Muscle of arm (tissue), 14 donors: ENCODE measurements around the gene ZNF615. TPM values are rescaled to one million over a fixed set of nuclear protein-coding genes. Genes with fewer than 3 reads are reported as not detected.
"Not testable (repeated sequence)": the region's sequence is repeated elsewhere in the genome, so short reads cannot be mapped to it uniquely, and the experiment has no call there.

Source experiments
- DNase-seq: peaks from one replicate; pipeline ENCODE4 v3.0.0-alpha.2; 2013
- long read RNA-seq, 11 donors: transcript quantifications; one replicate each; lab custom pipeline, GENCODE V29; 2026
- polyA plus RNA-seq, 12 donors: library from polyadenylated mRNA; unstranded; fragments of 120-200 nt; gene quantifications; one replicate each; pipeline ENCODE4 v1.2.1, GENCODE V29; 2013; ENCODE audit not compliant: insufficient read length in 12 of 12

Gene ZNF615
- 10 to 100 TPM in 9 of 12 donors, 1 to 10 TPM in 2, not detected in 1; 8.0 to 13.8 (median 11.3) TPM for polyA plus RNA-seq
- long read RNA-seq, donor 1, partial matches to known transcripts = 0 of 2 reads
- long read RNA-seq, donor 1, other reads (novel, unspliced or antisense) = 0 of 2 reads
- long read RNA-seq, donor 2, partial matches to known transcripts = 0 of 1 reads
- long read RNA-seq, donor 2, other reads (novel, unspliced or antisense) = 0 of 1 reads
- long read RNA-seq, donor 3 = 0 reads
- long read RNA-seq, donor 4, full-length matches to known transcripts = 1 of 1 reads
- long read RNA-seq, donor 4, partial matches to known transcripts = 0 of 1 reads
- long read RNA-seq, donor 4, other reads (novel, unspliced or antisense) = 0 of 1 reads
- long read RNA-seq, donor 5, full-length matches to known transcripts = 2 of 2 reads
- long read RNA-seq, donor 5, partial matches to known transcripts = 0 of 2 reads
- long read RNA-seq, donor 5, other reads (novel, unspliced or antisense) = 0 of 2 reads
- long read RNA-seq, donor 6 = 0 reads
- long read RNA-seq, donor 7, full-length matches to known transcripts = 1 of 1 reads
- long read RNA-seq, donor 7, partial matches to known transcripts = 0 of 1 reads
- long read RNA-seq, donor 7, other reads (novel, unspliced or antisense) = 0 of 1 reads
- long read RNA-seq, donor 8, partial matches to known transcripts = 0 of 1 reads
- long read RNA-seq, donor 8, other reads (novel, unspliced or antisense) = 0 of 1 reads
- long read RNA-seq, donor 9, partial matches to known transcripts = 0 of 1 reads
- long read RNA-seq, donor 9, other reads (novel, unspliced or antisense) = 0 of 1 reads
- long read RNA-seq, donor 10, full-length matches to known transcripts = 6 of 6 reads
- long read RNA-seq, donor 10, partial matches to known transcripts = 0 of 6 reads
- long read RNA-seq, donor 10, other reads (novel, unspliced or antisense) = 0 of 6 reads
- long read RNA-seq, donor 11, partial matches to known transcripts = 0 of 1 reads
- long read RNA-seq, donor 11, other reads (novel, unspliced or antisense) = 0 of 1 reads

DNA sequence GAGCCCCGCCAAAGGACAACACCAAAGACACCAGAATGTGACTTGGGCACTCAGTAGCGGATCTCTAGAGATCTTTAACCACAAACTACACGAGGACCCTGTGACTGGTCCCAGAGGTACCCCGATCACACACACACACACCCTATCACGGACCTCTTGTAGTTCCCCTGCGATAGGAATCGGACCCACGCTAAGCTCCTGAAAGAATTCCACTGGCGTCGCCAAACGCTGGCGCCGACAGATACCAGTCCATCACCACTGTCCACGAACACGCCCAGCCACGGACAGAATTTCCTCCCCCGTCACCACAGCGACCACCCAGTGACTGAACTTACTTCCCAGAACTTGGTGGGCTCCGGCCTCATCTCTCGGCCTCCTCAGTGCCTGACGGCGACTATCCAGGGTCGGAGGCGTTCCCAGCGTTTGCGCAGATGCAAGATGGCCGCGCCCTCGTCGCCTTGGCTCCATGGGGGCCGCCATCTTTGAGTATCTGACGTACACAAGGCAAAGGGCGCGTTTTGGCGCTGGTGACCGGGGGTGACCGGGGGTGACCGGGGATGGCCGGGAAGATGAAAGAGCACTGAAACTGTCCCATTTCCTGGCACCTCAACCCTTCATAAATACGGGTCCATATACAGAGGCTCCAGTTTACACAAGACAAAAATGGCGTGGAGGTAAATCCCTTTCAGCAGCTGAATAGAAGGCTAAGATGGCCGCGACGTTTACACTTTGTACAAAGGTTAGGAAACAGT lies at the start of gene ZNF615:
TSS of gene ZNF615 (minus strand) at position 406 of the 752 bp plus-strand sequence. CDS start 4,500 bp downstream, outside the sequence.
- DNase-seq = peak; percentile 96

DNA sequence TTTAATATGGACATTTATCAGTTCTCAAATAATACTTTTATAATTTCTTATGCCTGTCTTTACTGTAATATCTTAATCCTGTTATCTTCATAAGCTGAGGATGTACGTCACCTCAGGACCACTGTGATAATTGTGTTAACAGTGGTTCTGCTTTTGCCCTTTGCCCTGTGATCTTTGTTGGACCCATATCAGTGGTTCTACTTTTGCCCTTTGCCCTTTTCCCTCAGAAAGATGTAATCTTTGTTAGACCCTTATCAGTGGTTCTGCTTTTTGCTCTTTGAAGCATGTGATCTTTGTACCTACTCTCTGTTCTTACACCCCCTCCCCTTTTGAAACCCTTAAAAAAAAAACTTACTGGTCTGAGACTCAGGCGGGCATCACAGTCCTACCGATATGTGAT lies 48.5 kb upstream of the ZNF615 start:
- not testable (repeated sequence) for DNase-seq

- DNase-seq = not testable (repeated sequence)
These were observed 43.7 kb upstream of the ZNF615 start for GRCh38 chr19:52051736-52052135.

GRCh38 chr19:52048555-52049501 lies 40.8 kb upstream of the ZNF615 start, which contains the start of gene ZNF432:
Gene ZNF432, minus strand, starts transcription at chr19:52048838. Its CDS starts 1,970 bp downstream, at chr19:52046868.
- DNase-seq = peak; percentile 98

DNA sequence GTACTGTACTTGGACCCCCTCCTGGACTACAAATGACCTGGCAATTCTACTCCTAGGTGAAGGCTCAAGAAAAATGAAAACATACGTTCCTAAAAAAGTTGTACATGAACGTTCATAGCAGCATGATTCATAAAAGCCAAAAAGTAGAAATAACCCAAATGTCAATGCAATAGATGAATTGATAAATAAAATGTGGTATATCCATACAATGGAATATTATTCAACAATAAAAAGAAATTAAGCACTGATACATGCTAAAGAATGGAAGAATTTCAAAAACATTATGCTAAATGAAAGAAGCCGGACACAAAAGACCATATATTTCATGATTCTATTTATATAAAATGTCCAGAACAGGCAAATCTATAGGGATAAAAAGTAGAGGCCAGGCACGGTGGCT lies 31.2 kb upstream of the ZNF615 start:
- DNase-seq = no peak

DNA sequence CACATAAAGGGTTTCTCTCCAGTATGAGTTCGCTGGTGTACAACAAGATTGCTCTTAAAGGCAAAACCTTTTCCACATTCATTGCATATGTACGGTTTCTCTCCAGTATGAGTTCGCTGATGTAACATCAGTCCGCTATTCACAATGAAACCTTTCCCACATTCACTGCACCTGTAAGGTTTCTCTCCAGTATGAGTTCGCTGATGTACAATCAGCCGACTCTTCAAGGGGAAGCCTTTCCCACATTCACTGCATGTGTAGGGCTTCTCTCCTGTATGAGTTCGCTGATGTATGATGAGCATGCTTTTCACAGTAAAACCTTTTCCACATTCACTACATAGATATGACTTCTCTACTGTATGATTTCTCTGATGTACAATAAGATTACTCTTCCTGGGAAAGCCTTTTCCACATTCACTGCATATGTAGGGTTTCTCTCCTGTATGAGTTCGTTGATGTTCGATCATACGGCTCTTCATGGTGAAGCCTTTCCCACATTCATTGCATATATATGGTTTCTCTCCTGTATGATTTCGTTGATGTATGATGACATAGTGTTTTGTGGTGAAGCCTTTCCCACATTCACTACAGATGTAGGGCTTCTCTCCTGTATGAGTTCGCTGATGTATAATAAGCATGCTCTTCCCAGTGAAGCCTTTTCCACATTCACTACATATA lies 26.2 kb upstream of the ZNF615 start:
- no peak for DNase-seq

- no peak for DNase-seq
These were observed 20.7 kb upstream of the ZNF615 start for GRCh38 chr19:52028780-52029123.

- peak; percentile 93 for DNase-seq
These were observed 20.2 kb upstream of the ZNF615 start, which contains the start of gene ZNF614 for GRCh38 chr19:52028027-52028779. Gene ZNF614, minus strand, starts transcription at chr19:52028379. Its CDS starts 2,634 bp downstream, at chr19:52025745.

- not testable (repeated sequence) for DNase-seq
These were observed 18.4 kb upstream of the ZNF615 start for GRCh38 chr19:52026255-52026990.

DNA sequence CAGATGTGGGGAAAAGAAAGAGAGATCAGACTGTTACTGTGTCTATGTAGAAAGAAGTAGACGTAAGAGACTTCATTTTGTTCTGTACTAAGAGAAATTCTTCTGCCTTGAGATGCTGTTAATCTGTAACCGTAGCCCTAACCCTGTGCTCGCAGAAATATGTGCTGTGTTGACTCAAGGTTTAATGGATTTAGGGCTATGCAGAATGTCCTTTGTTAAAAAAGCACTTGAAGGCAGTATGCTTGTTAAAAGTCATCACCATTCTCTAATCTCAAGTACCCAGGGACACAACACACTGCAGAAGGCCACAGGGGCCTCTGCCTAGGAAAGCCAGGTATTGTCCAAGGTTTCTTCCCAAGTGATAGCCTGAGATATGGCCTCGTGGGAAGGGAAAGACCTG lies 16.5 kb upstream of the ZNF615 start:
- DNase-seq = not testable (repeated sequence)

- no peak for DNase-seq
These were observed 14.2 kb upstream of the ZNF615 start for GRCh38 chr19:52022193-52022592.

GRCh38 chr19:52020506-52020905 lies 12.5 kb upstream of the ZNF615 start:
- DNase-seq = no peak

GRCh38 chr19:52010674-52011073 lies 2.7 kb upstream of the ZNF615 start:
- DNase-seq = no peak

- peak; percentile 19 for DNase-seq
These were observed 583 bp downstream of the ZNF615 start for GRCh38 chr19:52007451-52007805.

- no peak for DNase-seq
These were observed 13.9 kb downstream of the ZNF615 start for GRCh38 chr19:51994048-51994644.

DNA sequence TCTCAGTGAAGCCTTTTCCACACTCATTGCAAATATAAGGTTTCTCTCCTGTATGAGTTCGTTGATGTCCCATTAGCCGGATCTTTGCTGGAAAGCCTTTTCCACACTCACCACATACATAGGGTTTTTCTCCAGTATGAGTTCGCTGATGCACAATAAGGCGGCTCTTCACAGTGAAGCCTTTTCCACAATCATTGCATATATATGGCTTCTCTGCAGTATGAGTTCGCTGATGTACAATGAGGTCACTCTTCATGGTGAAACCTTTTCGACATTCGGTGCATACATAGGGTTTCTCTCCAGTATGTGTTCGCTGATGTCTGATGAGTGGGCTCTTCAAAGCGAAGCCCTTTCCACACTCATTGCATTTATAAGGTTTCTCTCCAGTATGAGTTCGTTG lies 14.6 kb downstream of the ZNF615 start:
- DNase-seq = no peak
